ENCODE results near the gene TMPRSS11E. TPM values are rescaled to one million over a fixed set of nuclear protein-coding genes. Genes with fewer than 3 reads are reported as not detected.
"Not testable (repeated sequence)": the region's sequence is repeated elsewhere in the genome, so short reads cannot be mapped to it uniquely, and the experiment has no call there.

TMPRSS11E gene
- total and polyA plus RNA-seq, 10 donors, result 0.03 to 0.60 (median 0.21) TPM; not detected in 4

- Histone ChIP-seq H3K4me3 (no peak overlapping the region), H3K27ac (no peak overlapping the region), H3K36me3 (no peaks in the 10 kb centered on the region), H3K9me3 (no peaks in the 10 kb centered on the region), H3K27me3 (replicated peaks in 1 of 7) (no peaks in the 10 kb centered on the region), H3K4me1 (no peaks in the 10 kb centered on the region)
- DNase-seq, result no peak
- 60 to 89% (median 83%) methylated on average over 1 of the region's 1 CpG; no CpG with 5 or more reads in 2 of the 5 donors for WGBS, 5 donors
- intact Hi-C loops (cut with DNase I; ENCODE audit: low total_unique reads), result no loop called here
- no peak for TF ChIP-seq CTCF (IDR thresholded peaks at IDR 0.05 in 8 of 11, conservative IDR thresholded peaks at IDR 0.05 in 3 of 11)
- TF ChIP-seq POLR2AphosphoS5 (IDR thresholded peaks at IDR 0.05), result no peak
- TF ChIP-seq POLR2A (IDR thresholded peaks at IDR 0.05), result no peak
These were observed 71.6 kb downstream of the TMPRSS11E start for GRCh38 chr4:68518889-68519288.

- no peaks in the 10 kb centered on the region for H3K4me1 ChIP-seq
- H3K27ac ChIP-seq, result no peak overlapping the region
- H3K4me3 ChIP-seq, result no peak overlapping the region
- DNase-seq, result no peak
- H3K36me3 ChIP-seq, result no peaks in the 10 kb centered on the region
- H3K9me3 ChIP-seq, result no peaks in the 10 kb centered on the region
- no peak for TF ChIP-seq POLR2A (IDR thresholded peaks at IDR 0.05)
- no peak for TF ChIP-seq POLR2AphosphoS5 (IDR thresholded peaks at IDR 0.05)
- no peak for TF ChIP-seq CTCF (IDR thresholded peaks at IDR 0.05 in 8 of 11, conservative IDR thresholded peaks at IDR 0.05 in 3 of 11)
- no peaks in the 10 kb centered on the region for H3K27me3 ChIP-seq (replicated peaks in 1 of 7)
- intact Hi-C loops (cut with DNase I; ENCODE audit: low total_unique reads), result no loop called here
- 52 to 67% (median 64%) methylated on average over 2 of the region's 2 CpGs; no CpG with 5 or more reads in 2 of the 5 donors for WGBS, 5 donors
These were observed 73.7 kb downstream of the TMPRSS11E start for GRCh38 chr4:68520985-68521384.

GRCh38 chr4:68522232-68522631 is 75.0 kb downstream of the TMPRSS11E start:
- WGBS, 5 donors, result 33 to 69% (median 38%) methylated on average over 1 of the region's 1 CpG; no CpG with 5 or more reads in 2 of the 5 donors
- intact Hi-C loops (cut with DNase I; ENCODE audit: low total_unique reads); H3K27me3 ChIP-seq (replicated peaks in 1 of 7); H3K9me3 ChIP-seq; H3K27ac ChIP-seq; H3K4me1 ChIP-seq; DNase-seq; H3K36me3 ChIP-seq; H3K4me3 ChIP-seq: not testable (repeated sequence)

- intact Hi-C loops (cut with DNase I; ENCODE audit: low total_unique reads), result no loop called here
- WGBS, 5 donors, result 60 to 83% (median 71%) methylated on average over 1 to 6 of the region's 6 CpGs; no CpG with 5 or more reads in 2 of the 5 donors
- no peaks in the 10 kb centered on the region for H3K27me3 ChIP-seq (replicated peaks in 1 of 7)
- no peaks in the 10 kb centered on the region for H3K4me1 ChIP-seq
- no peak overlapping the region for H3K27ac ChIP-seq
- H3K36me3 ChIP-seq, result no peaks in the 10 kb centered on the region
- no peak overlapping the region for H3K4me3 ChIP-seq
- DNase-seq, result no peak
- peaks cover 0 to 31% (median 0%) of the 10 kb centered on the region in 8 donors for H3K9me3 ChIP-seq
- TF ChIP-seq POLR2A (IDR thresholded peaks at IDR 0.05) (no peak), CTCF (IDR thresholded peaks at IDR 0.05 in 8 of 11, conservative IDR thresholded peaks at IDR 0.05 in 3 of 11) (no peak), POLR2AphosphoS5 (IDR thresholded peaks at IDR 0.05) (no peak)
These were observed 88.7 kb downstream of the TMPRSS11E start for GRCh38 chr4:68535974-68536373.

- Histone ChIP-seq H3K4me3 (no peak overlapping the region), H3K4me1 (no peaks in the 10 kb centered on the region), H3K9me3 (peaks cover 0 to 27% (median 0%) of the 10 kb centered on the region in 8 donors), H3K27ac (no peak overlapping the region), H3K27me3 (replicated peaks in 1 of 7) (no peaks in the 10 kb centered on the region), H3K36me3 (no peaks in the 10 kb centered on the region)
- 80 to 92% (median 89%) methylated on average over 1 to 3 of the region's 3 CpGs; no CpG with 5 or more reads in 2 of the 5 donors for WGBS, 5 donors
- intact Hi-C loops (cut with DNase I; ENCODE audit: low total_unique reads), result no loop called here
- TF ChIP-seq CTCF (IDR thresholded peaks at IDR 0.05 in 8 of 11, conservative IDR thresholded peaks at IDR 0.05 in 3 of 11) (no peak), POLR2AphosphoS5 (IDR thresholded peaks at IDR 0.05) (no peak), POLR2A (IDR thresholded peaks at IDR 0.05) (no peak)
- DNase-seq, result no peak
These were observed 89.1 kb downstream of the TMPRSS11E start for GRCh38 chr4:68536375-68536774.

GRCh38 chr4:68542742-68543141 is 95.5 kb downstream of the TMPRSS11E start:
- H3K27me3 ChIP-seq (replicated peaks in 1 of 7); H3K27ac ChIP-seq; H3K4me3 ChIP-seq; intact Hi-C loops (cut with DNase I; ENCODE audit: low total_unique reads); H3K9me3 ChIP-seq; H3K4me1 ChIP-seq; H3K36me3 ChIP-seq; DNase-seq: not testable (repeated sequence)
- WGBS, 5 donors, result 87 to 91% (median 90%) methylated on average over 12 to 13 of the region's 13 CpGs; no CpG with 5 or more reads in 2 of the 5 donors
